Large intestine (tissue), 3 donors: ENCODE results near the gene ACSF3. TPM values are rescaled to one million over a fixed set of nuclear protein-coding genes. Genes with fewer than 3 reads are reported as not detected.
"Not testable (repeated sequence)": the region's sequence is repeated elsewhere in the genome, so short reads cannot be mapped to it uniquely, and the experiment has no call there.

Experiments
- DNase-seq, 2 donors: peaks; one replicate each; pipeline versions ENCODE4 v3.0.0 to v3.0.0-alpha.2; 2013
- H3K27ac ChIP-seq: one replicate; pipeline ENCODE4 v1.5.1; 2013; ENCODE audit warnings: low read length
- H3K27me3 ChIP-seq: 2 replicates; pipeline ENCODE4 v1.6.1; 2013; ENCODE audit warnings: low read length; ENCODE audit not compliant: control insufficient read depth, insufficient read depth
- H3K36me3 ChIP-seq: 2 replicates; pipeline ENCODE4 v1.6.1; 2013; ENCODE audit warnings: low read length; ENCODE audit not compliant: control insufficient read depth, insufficient read depth
- H3K4me1 ChIP-seq: one replicate; pipeline ENCODE4 v1.6.1; 2013; ENCODE audit warnings: low read length; ENCODE audit not compliant: control insufficient read depth, insufficient read depth
- H3K4me3 ChIP-seq: one replicate; pipeline ENCODE4 v1.5.1; 2013; ENCODE audit warnings: low read length
- H3K9me3 ChIP-seq: one replicate; pipeline ENCODE4 v1.6.1; 2013; ENCODE audit warnings: mild to moderate bottlenecking, low read depth, low read length, moderate library complexity; ENCODE audit not compliant: control insufficient read depth
- WGBS: methylation state at CpG from one replicate; pipeline ENCODE4 v1.1.5; 2013; ENCODE audit warnings: low lambda C conversion rate; ENCODE audit not compliant: insufficient coverage; 5-methylcytosine and 5-hydroxymethylcytosine counted together
- polyA plus RNA-seq: library from polyadenylated mRNA; unstranded; fragments of 120-200 nt; gene quantifications from one replicate; pipeline ENCODE4 v1.2.1, GENCODE V29; 2013

The ACSF3 gene
- polyA plus RNA-seq, 1 donor: 30.8 TPM

DNA sequence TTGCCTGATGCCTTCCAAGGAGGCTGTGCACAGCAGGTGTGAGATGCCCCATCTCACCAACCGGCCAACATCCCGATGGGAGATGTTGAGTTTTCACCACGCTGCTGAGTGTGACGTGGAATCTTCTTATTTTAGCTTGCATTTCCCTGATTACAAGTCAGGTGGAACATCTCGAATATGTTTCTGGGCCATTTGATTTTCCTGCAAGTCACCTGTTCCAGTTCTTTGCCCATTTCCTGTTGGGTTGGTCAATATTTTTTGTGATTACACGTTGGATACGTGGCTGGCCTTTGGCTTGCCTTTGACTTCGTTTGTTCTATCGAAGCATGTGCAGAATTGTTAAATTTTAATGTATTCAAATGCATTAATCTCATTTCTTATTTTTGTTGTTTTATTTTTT is 69.6 kb downstream of the ACSF3 start:
- 83% methylated on average over 5 of the region's 9 CpGs for WGBS
- Histone ChIP-seq H3K9me3 (peaks cover 10% of the 10 kb centered on the region), H3K36me3 (no peaks in the 10 kb centered on the region), H3K4me1 (peaks cover 4% of the 10 kb centered on the region), H3K27ac (no peak overlapping the region), H3K4me3 (no peak overlapping the region), H3K27me3 (peaks cover 3% of the 10 kb centered on the region)
- DNase-seq: no peak

- Histone ChIP-seq H3K4me3 (no peak overlapping the region), H3K9me3 (peaks cover 3% of the 10 kb centered on the region), H3K27ac (no peak overlapping the region), H3K36me3 (no peaks in the 10 kb centered on the region), H3K4me1 (peaks cover 4% of the 10 kb centered on the region), H3K27me3 (peaks cover 7% of the 10 kb centered on the region)
- no CpG with 5 or more reads among the region's 15 CpGs for WGBS
- no peak for DNase-seq
These were observed 70.8 kb downstream of the ACSF3 start for GRCh38 chr16:89164436-89164835.

DNA sequence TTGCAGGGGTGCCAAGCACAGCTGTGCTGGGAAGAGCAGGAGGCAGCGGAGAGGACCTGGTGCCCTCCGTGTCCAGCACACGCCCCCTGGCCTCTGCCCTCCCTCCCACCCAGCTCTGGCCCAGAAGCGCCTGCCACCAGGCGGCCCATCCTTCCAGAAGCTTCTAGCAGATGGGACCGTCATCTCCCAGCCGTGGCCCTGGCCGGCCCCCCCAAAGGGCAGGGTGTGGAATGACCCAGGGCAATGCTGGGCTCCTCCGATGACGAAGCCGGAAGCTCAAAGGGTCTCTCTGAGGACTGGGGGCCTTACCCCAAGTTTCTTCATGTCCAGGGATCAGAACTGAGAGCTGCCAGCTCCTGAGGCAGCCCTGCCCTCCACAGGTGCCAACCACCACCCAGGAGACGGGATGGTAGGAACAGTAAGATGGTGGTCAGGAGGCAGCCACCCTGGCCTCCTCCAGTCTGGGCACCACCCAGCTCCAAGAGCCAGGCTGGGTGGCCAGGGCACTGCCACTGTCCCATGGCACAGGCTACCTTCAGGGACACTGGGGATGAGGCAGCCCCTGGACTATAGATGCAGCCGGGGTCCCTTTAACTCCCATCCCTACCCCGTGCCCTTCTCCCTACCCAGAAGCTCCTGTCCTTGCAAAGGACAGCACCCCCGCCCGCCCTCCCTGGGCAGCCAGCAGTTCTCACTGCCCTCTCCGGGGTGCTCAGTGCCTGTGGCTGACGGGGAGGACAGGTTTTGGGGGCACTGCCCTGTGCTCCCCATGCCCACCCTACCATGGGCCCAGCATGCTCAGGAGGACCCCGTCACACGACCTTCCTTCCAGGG is 71.4 kb downstream of the ACSF3 start:
- no peak for DNase-seq
- WGBS: no CpG with 5 or more reads among the region's 20 CpGs
- H3K36me3 ChIP-seq: no peaks in the 10 kb centered on the region
- H3K27ac ChIP-seq: no peak overlapping the region
- no peak overlapping the region for H3K4me3 ChIP-seq
- peaks cover 5% of the 10 kb centered on the region for H3K4me1 ChIP-seq
- no peaks in the 10 kb centered on the region for H3K9me3 ChIP-seq
- peaks cover 13% of the 10 kb centered on the region for H3K27me3 ChIP-seq

GRCh38 chr16:89165681-89165979 is 72.0 kb downstream of the ACSF3 start:
- H3K27ac ChIP-seq, H3K9me3 ChIP-seq, DNase-seq, H3K36me3 ChIP-seq, H3K4me3 ChIP-seq, H3K4me1 ChIP-seq: not testable (repeated sequence)
- H3K27me3 ChIP-seq: peaks cover 19% of the 10 kb centered on the region
- no CpG with 5 or more reads among the region's 10 CpGs for whole genome bisulfite sequencing

DNA sequence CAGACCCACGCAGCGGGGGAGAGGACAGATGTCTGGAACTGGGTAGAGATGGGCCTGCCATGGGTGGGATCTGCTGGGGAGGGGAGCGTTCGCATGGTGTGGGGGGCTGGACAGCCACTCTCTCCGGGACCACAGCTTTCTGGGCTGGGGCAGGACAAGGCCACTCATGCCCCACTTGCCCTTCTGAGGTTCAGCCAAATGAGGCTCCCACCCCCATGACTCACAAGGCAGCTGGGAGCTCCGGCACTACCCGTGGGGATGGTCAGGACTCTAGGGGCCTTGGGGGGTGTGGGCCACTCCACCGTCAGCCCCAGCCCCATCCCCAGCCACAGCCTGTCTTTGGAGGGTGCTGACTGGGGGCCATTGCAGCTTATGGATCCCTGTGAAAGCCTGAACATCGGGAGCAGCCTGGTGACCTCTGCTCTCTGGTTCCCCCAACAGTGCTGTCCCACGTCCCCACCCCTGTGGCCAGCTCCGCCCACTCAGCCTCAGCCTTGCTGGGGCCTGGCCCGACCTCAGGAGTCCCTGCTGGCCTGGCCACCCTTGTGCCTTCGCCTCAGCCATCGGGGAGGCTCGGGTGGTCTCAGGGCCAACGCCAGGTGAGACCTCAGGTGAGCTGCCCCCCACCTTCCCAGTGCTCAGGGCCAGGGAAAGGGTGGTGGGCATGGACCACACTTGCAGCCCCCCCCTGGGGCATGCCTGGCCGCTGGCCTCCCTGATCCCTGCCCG is 73.2 kb downstream of the ACSF3 start:
- no peaks in the 10 kb centered on the region for H3K36me3 ChIP-seq
- no peak overlapping the region for H3K4me3 ChIP-seq
- H3K4me1 ChIP-seq: peaks cover 17% of the 10 kb centered on the region
- H3K27ac ChIP-seq: no peak overlapping the region
- WGBS: no CpG with 5 or more reads among the region's 18 CpGs
- no peaks in the 10 kb centered on the region for H3K9me3 ChIP-seq
- peaks cover 23% of the 10 kb centered on the region for H3K27me3 ChIP-seq
- DNase-seq: no peak

DNA sequence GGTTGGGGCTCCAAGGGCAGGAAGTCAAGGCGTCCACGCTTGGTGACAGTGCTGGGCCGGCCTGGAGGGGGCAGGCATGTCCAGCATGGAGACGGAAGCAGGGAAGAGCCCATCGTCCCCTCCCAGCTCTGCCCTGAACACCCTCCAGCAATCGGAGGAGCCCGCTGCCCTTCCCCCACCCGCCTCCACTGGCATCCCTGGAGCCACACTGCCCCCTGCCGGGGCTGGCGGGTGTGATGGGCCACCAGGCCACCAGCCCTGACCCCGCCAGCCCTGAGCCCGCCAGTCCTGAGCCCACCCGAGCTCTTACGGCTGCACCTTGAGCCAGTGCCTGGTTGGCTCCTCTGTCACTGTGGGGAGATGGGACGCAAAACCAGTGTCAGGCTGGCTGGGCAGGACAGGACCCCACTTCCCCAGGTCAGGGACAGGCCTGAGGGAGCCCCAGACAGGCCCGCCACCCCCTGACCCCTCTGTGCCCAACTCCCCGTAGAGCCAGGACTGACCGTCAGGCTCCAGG is 73.8 kb downstream of the ACSF3 start:
- peaks cover 23% of the 10 kb centered on the region for H3K4me1 ChIP-seq
- WGBS: no CpG with 5 or more reads among the region's 18 CpGs
- DNase-seq: peak; percentile 57 to 70
- no peak overlapping the region for H3K4me3 ChIP-seq
- no peaks in the 10 kb centered on the region for H3K9me3 ChIP-seq
- no peak overlapping the region for H3K27ac ChIP-seq
- no peaks in the 10 kb centered on the region for H3K36me3 ChIP-seq
- H3K27me3 ChIP-seq: peaks cover 29% of the 10 kb centered on the region

- WGBS: no CpG with 5 or more reads among the region's 23 CpGs
- Histone ChIP-seq H3K27ac (no peak overlapping the region), H3K27me3 (peaks cover 40% of the 10 kb centered on the region), H3K4me1 (peaks cover 24% of the 10 kb centered on the region), H3K36me3 (no peaks in the 10 kb centered on the region), H3K9me3 (peaks cover 3% of the 10 kb centered on the region), H3K4me3 (no peak overlapping the region)
- DNase-seq: no peak
These were observed 74.9 kb downstream of the ACSF3 start for GRCh38 chr16:89168381-89169189.

- Histone ChIP-seq H3K27ac (no peak overlapping the region), H3K9me3 (peaks cover 3% of the 10 kb centered on the region), H3K4me3 (no peak overlapping the region), H3K36me3 (no peaks in the 10 kb centered on the region), H3K27me3 (peaks cover 48% of the 10 kb centered on the region), H3K4me1 (peaks cover 24% of the 10 kb centered on the region)
- no CpG with 5 or more reads among the region's 14 CpGs for WGBS
- no peak for DNase-seq
These were observed 76.1 kb downstream of the ACSF3 start for GRCh38 chr16:89169778-89170177.

DNA sequence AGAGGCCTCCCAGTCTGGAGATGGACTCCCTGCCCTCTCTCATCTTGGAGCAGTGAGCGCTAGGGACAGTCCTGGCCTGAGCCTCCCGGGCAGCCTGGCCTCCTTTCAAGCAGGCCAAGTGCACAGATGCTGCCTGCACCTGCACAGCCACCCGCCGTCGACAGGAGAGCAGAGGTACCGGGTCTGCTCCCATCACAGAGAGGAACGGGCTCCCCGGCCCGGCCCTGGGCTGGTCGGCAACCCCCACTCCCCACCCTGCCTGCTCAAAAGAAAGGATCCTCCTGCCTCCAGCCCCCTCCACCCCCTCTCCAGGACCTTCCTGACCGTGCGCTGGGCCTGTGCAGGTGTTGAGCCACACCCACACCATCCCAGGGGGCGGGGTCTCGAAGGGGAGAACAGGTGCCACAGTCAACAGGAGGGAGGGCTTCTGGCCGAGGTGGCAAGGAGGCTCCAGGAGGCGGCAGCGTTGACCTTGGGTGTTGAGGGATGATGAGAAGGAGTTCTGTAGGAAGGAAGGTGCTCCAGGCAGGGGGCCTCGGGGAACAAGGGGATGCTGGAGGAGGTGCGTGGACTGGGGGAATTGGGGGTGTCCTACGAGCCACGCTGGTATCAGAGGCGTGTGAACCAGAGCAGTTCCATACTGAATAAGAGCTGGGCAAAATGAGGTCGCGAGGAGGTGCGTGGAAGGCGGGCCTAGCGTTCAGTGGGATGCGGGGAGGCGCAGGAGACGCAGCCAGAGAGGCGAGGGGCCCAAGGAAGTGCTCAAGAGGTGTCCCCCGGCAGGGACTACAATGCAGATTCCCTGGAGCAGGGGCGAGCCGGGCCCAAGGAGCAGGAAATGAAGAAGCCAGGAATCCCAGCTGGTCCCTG is 76.9 kb downstream of the ACSF3 start:
- Histone ChIP-seq H3K4me1 (peaks cover 24% of the 10 kb centered on the region), H3K9me3 (peaks cover 3% of the 10 kb centered on the region), H3K36me3 (no peaks in the 10 kb centered on the region), H3K4me3 (peak overlapping the region; percentile 12), H3K27me3 (peaks cover 48% of the 10 kb centered on the region), H3K27ac (no peak overlapping the region)
- no CpG with 5 or more reads among the region's 34 CpGs for WGBS
- peak; percentile 43 to 55 for DNase-seq
